CD4-positive, alpha-beta T cell (primary cell): ENCODE measurements around the gene MCC. TPM values are rescaled to one million over a fixed set of nuclear protein-coding genes. Genes with fewer than 3 reads are reported as not detected.

Experiments
- ATAC-seq: fragments of 200-7000 bp; cut with Tn5 transposase; one replicate; pipeline ENCODE4 v1.10.0; 2022; ENCODE audit warnings: mild to moderate bottlenecking; ENCODE audit not compliant: poor library complexity
- CTCF ChIA-PET: fragments of 350-600 bp; sonication (Branson Sonifier 250); formaldehyde crosslinking; loops from one replicate; lab custom pipeline; 2021; ENCODE audit warnings: antibody characterized with exemption, inconsistent platforms; lab: Charles Lee
- POLR2A ChIA-PET: fragments of 350-600 bp; sonication (Branson Sonifier 250); formaldehyde crosslinking; loops from one replicate; lab custom pipeline; 2021; ENCODE audit warnings: antibody characterized with exemption, inconsistent platforms; lab: Charles Lee
- DNase-seq, 14 experiments: peaks; one replicate each; pipeline ENCODE4 v3.0.0-alpha.2; 2013 to 2020; ENCODE audit warnings: mixed read lengths in 2 of 14
- H3K27ac ChIP-seq, 2 donors: one replicate each; pipeline versions ENCODE4 v1.5.1 to v1.7.0; 2013; ENCODE audit warnings: low read length in 2 of 2, low read depth in 1 of 2, mild to moderate bottlenecking in 1 of 2
- H3K27me3 ChIP-seq, 2 experiments: 1 replicate in 1 of 2; 2 replicates in 1 of 2; pipeline versions ENCODE4 v1.6.1 to v1.7.0; 2013; ENCODE audit warnings: low read length in 2 of 2, control low read depth in 1 of 2, mild to moderate bottlenecking in 1 of 2, moderate library complexity in 1 of 2; ENCODE audit not compliant: insufficient read depth in 2 of 2, control insufficient read depth in 1 of 2
- H3K36me3 ChIP-seq: one replicate; pipeline ENCODE4 v1.6.1; 2013; ENCODE audit warnings: low read length, control low read depth; ENCODE audit not compliant: insufficient read depth
- H3K4me1 ChIP-seq: one replicate; pipeline ENCODE4 v1.6.1; 2013; ENCODE audit warnings: low read length, control low read depth; ENCODE audit not compliant: insufficient read depth
- H3K4me3 ChIP-seq: one replicate; pipeline ENCODE4 v1.5.1; 2013; ENCODE audit warnings: mild to moderate bottlenecking, low read length, moderate library complexity
- H3K9me3 ChIP-seq, 2 experiments: 1 replicate in 1 of 2; 2 replicates in 1 of 2; pipeline versions ENCODE4 v1.6.1 to v1.7.0; 2013; ENCODE audit warnings: low read length in 2 of 2, mild to moderate bottlenecking in 2 of 2, control low read depth in 1 of 2, moderate library complexity in 1 of 2; ENCODE audit not compliant: control insufficient read depth in 1 of 2, insufficient read depth in 1 of 2
- H3K27ac Mint-ChIP-seq: one replicate; pipeline ENCODE4 v1.8.0; 2020; ENCODE audit warnings: mixed read lengths
- H3K27me3 Mint-ChIP-seq: one replicate; pipeline ENCODE4 v1.8.0; 2021; ENCODE audit warnings: mixed read lengths
- H3K36me3 Mint-ChIP-seq: one replicate; pipeline ENCODE4 v1.8.0; 2021; ENCODE audit warnings: low read depth, mixed read lengths
- H3K4me1 Mint-ChIP-seq: one replicate; pipeline ENCODE4 v1.8.0; 2021; ENCODE audit warnings: low read depth, mixed read lengths
- H3K4me3 Mint-ChIP-seq: one replicate; pipeline ENCODE4 v1.8.0; 2020; ENCODE audit warnings: mild to moderate bottlenecking, mixed read lengths
- H3K9me3 Mint-ChIP-seq: one replicate; pipeline ENCODE4 v1.8.0; 2020; ENCODE audit warnings: mixed read lengths
- CTCF ChIP-seq: fragments of 200-600 bp; IDR thresholded peaks from one replicate; pipeline ENCODE4 v1.8.0; 2022; ENCODE audit warnings: antibody characterized with exemption, mild to moderate bottlenecking
- intact Hi-C, 2 experiments: fragments of 100-400 bp; cut with DNase I in 1 of 2; cut with micrococcal nuclease in 1 of 2; formaldehyde crosslinking; loops; one replicate each; pipeline versions ENCODE4 v1.15.1 to v1.9.0; 2023 to 2025; cut with DNase I, micrococcal nuclease
- total RNA-seq, 174 experiments: library from RNA in 2 of 174; stranded (reverse) in 2 of 174; gene quantifications; one replicate each; pipeline ENCODE4 v1.2.3 and lab custom pipeline; 2021 to 2026

Gene MCC
- total RNA-seq, 2 experiments from 2014 or later = 3.2 to 3.3 TPM

- no peak overlapping the region for H3K27ac ChIP-seq
- H3K9me3 ChIP-seq = no peaks in the 10 kb centered on the region
- no peak overlapping the region for H3K27ac Mint-ChIP-seq
- ChIA-PET CTCF (no interaction called here), POLR2A (no interaction called here)
- no peaks in the 10 kb centered on the region for H3K27me3 ChIP-seq
- ATAC-seq = no peak
- H3K9me3 Mint-ChIP-seq = no peaks in the 10 kb centered on the region
- TF ChIP-seq CTCF = no peak
- intact Hi-C loops = no loop called here
- no peaks in the 10 kb centered on the region for H3K4me1 Mint-ChIP-seq
- H3K4me3 ChIP-seq = no peak overlapping the region
- peaks cover 4% of the 10 kb centered on the region for H3K27me3 Mint-ChIP-seq
- H3K4me1 ChIP-seq = no peaks in the 10 kb centered on the region
- no peak for DNase-seq
- no peak overlapping the region for H3K4me3 Mint-ChIP-seq
- no peaks in the 10 kb centered on the region for H3K36me3 ChIP-seq
- H3K36me3 Mint-ChIP-seq = no peaks in the 10 kb centered on the region
These were observed 225.6 kb downstream of the MCC start for GRCh38 chr5:113262674-113263073.

- POLR2A ChIA-PET = no interaction called here
- no peaks in the 10 kb centered on the region for H3K27me3 ChIP-seq
- TF ChIP-seq CTCF = no peak
- no peaks in the 10 kb centered on the region for H3K4me1 ChIP-seq
- CTCF ChIA-PET = no interaction called here
- ATAC-seq (no peak), DNase-seq (no peak)
- Mint-ChIP-seq H3K4me3 (no peak overlapping the region), H3K4me1 (no peaks in the 10 kb centered on the region), H3K27ac (no peak overlapping the region), H3K36me3 (no peaks in the 10 kb centered on the region), H3K9me3 (no peaks in the 10 kb centered on the region), H3K27me3 (peaks cover 4% of the 10 kb centered on the region)
- no peaks in the 10 kb centered on the region for H3K9me3 ChIP-seq
- H3K4me3 ChIP-seq = no peak overlapping the region
- H3K36me3 ChIP-seq = no peaks in the 10 kb centered on the region
- no peak overlapping the region for H3K27ac ChIP-seq
- intact Hi-C loops = no loop called here
These were observed 229.2 kb downstream of the MCC start for GRCh38 chr5:113259034-113259433.

GRCh38 chr5:113257545-113257944 is 230.7 kb downstream of the MCC start:
- Histone ChIP-seq H3K27me3 (no peaks in the 10 kb centered on the region), H3K9me3 (no peaks in the 10 kb centered on the region), H3K4me3 (no peak overlapping the region), H3K27ac (no peak overlapping the region), H3K36me3 (no peaks in the 10 kb centered on the region), H3K4me1 (no peaks in the 10 kb centered on the region)
- no peak overlapping the region for H3K4me3 Mint-ChIP-seq
- peaks cover 4% of the 10 kb centered on the region for H3K27me3 Mint-ChIP-seq
- no peaks in the 10 kb centered on the region for H3K4me1 Mint-ChIP-seq
- ChIA-PET CTCF (no interaction called here), POLR2A (no interaction called here)
- ATAC-seq = no peak
- DNase-seq = no peak
- no peaks in the 10 kb centered on the region for H3K36me3 Mint-ChIP-seq
- no peak overlapping the region for H3K27ac Mint-ChIP-seq
- intact Hi-C loops = no loop called here
- TF ChIP-seq CTCF = no peak
- H3K9me3 Mint-ChIP-seq = no peaks in the 10 kb centered on the region
